ENCODE results near the gene SSBP2.

SSBP2 gene

DNA sequence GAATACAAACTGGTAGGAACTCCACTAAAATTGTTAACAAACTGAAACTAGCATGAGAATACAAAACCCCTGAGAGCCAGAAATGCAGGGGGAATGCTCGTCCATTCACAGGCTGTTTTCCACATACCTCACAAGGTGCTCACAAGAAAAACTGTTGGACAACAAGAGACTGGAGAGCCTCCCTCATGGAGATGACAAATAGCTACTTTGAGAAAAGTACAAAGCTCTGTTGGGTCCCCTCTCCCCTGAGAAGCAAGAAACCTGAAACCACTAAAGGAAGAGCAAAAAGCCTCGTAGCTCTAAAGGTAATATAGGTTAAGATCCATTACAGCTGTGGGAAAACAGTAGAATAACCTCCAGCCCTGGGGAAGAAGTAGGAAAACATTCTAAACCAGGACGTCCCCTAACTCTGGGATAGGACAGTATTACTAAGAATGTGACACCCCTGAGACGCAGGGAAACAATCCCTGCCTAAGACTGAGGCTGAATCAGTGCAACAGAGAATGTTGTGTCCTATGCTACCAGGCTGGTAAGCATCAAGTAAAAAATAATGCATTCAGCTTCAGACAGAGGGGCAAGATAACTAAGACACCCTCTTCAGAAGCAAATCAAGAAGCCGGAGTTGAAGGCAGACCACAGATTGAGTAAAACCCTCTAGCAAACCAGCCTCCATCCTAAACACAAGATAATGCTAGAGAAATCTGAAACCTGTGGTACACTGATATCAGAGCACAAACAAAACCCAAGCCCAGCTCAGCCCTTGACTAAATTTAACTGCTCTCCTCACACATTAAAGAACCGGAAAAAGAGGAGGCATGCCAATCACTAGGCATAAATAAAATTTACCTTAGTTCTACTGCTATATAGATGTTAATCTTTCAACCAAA is 160.2 kb downstream of the SSBP2 start:
- DNase-seq (ENCODE audit: low read depth), result no peak

GRCh38 chr5:81579262-81579924 is 171.5 kb downstream of the SSBP2 start:
- no peak for DNase-seq (ENCODE audit: low read depth)

DNA sequence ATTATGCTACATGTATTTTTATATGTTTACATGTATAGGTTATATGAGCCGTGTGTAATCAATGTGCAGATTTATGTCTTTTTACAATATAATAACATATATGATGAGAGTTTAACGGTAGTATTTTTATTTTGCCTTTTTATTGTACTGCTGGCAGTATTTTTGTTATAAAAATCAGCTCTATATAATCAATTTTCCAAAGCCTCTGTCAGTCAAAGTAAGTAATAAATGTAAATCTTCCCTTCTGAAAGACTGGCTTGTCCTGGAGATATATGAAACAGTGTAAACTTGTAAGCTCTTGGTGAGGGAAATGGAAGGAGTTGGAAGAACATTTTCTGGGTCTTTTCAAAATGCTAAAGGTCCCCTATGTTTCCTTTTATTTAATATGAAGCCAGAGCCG is 173.8 kb downstream of the SSBP2 start:
- no peak for DNase-seq (ENCODE audit: low read depth)

- DNase-seq (ENCODE audit: low read depth), result no peak
Observed at GRCh38 chr5:81575924-81576323, 175.0 kb downstream of the SSBP2 start.

DNA sequence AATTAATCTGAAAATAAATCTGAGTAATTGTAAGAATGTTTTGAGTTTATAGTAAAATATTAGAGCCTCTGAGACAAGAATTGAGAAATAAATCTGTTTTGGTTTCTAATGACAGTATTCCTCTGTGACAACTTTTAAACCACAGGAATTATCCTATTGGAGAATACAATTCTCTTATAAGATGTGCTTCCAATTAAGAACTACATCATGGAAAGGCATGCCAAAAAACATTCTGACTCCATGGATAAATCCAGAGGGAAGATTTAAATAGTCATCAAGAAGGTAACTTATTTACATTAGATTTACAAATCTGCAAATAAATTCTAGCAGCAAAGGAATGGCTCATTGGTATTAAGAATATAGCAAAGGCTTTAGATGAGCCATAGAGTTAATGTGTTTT is 178.7 kb downstream of the SSBP2 start:
- no peak for DNase-seq (ENCODE audit: low read depth)

GRCh38 chr5:81558188-81558587 is 192.7 kb downstream of the SSBP2 start:
- no peak for DNase-seq (ENCODE audit: low read depth)

- no peak for DNase-seq (ENCODE audit: low read depth)
Observed at GRCh38 chr5:81556809-81557208, 194.1 kb downstream of the SSBP2 start.

GRCh38 chr5:81555865-81556264 is 195.0 kb downstream of the SSBP2 start:
- no peak for DNase-seq (ENCODE audit: low read depth)

- DNase-seq (ENCODE audit: low read depth), result no peak
Observed at GRCh38 chr5:81554647-81555046, 196.2 kb downstream of the SSBP2 start.

DNA sequence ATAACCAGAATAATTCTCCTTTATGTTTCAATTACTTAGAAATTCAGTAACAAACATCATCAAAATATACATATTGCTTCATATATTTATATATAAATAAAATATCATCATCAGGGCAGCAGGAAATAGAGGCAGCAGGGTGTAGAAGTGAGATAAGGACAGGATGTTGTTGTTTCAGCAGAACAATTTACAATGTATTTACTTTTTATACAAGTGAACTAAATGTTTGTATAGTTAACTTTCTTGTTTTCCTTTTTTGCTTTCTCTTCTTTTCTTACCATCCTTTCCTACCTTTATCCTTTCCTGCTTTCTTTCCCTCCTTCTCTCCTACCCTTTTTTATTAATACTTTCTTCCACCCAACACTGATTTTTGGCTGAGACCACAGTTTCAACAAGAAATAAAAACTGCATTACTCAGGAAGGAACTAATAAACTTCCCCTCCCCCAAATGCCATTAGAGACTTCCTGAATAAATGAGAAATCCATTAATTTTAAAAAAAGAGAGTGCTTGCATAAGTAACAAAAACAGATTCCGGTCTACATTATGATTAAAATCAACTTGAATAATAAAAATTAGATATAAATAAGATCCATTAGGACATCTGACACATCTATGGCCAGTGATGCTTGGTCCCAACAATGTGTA is 197.2 kb downstream of the SSBP2 start:
- DNase-seq (ENCODE audit: low read depth), result no peak

GRCh38 chr5:81552852-81553566 is 197.9 kb downstream of the SSBP2 start:
- DNase-seq (ENCODE audit: low read depth), result no peak

DNA sequence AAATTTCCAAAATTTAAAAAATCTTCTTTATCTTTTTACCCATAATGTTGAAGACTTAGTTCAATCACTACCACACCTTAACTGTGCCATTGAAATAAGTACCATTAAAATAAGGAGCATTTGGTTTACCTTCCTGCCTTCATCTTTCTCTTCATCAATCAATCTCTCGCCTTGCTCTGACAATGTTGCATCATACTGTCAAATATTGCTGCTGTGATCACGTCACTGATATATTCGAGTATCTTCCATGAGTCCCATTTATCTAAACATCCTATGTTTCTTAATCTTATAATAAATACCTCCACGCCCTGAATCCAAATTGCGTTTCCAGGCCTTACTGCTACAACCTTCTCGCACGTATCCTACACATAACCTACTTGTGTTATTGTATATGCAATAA is 201.8 kb downstream of the SSBP2 start:
- no peak for DNase-seq (ENCODE audit: low read depth)

GRCh38 chr5:81547001-81547400 is 203.9 kb downstream of the SSBP2 start:
- DNase-seq (ENCODE audit: low read depth), result no peak

DNA sequence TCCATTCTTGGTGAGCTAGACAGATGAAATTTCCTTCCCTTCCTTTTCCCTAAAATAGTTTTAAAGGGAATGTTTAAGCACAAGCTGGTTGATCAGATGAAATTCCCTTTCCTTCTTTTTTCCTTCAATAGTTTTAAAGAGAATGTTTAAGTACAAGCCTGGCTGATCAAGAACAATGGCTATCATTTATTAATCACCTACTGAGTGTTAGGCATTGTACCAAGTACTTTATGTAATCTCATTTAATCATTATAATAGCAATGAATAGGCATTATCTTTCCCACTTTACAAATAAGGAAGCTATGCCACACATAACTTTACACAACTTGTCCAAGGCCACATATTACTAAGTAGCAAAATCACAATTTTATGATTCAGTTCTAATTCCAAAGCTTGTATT is 205.0 kb downstream of the SSBP2 start:
- no peak for DNase-seq (ENCODE audit: low read depth)

GRCh38 chr5:81544351-81545018 is 206.4 kb downstream of the SSBP2 start:
- DNase-seq (ENCODE audit: low read depth), result no peak

GRCh38 chr5:81542242-81542641 is 208.7 kb downstream of the SSBP2 start:
- no peak for DNase-seq (ENCODE audit: low read depth)

DNA sequence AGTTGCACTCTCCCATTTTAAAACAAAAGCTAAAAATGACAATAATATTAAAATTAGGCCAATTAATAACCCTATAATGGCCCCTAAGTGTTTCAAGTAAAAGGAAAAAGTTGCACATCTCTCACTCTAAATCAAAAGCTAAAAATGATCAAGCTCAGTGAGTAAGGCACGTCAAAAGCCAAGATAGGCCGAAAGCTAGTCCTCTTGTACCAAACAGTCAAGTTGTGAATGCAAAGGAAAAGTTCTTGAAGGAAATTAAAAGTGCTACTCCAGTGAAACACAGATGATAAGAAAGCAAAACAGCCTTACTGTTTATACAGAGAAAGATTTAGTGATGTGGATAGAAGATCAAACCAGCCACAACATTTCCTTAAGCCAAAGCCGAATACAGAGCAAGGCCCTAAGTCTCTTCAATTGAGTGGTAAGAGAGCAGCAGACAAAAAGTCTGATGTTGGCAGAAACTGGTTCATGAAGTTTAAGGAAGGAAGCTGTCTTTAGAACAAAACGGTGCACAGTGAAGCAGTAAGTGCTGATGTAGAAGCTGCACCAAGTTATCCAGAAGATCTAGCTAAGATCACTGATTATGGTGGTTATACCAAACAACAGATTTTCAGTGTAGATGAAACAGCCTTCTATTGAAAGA is 212.9 kb downstream of the SSBP2 start:
- DNase-seq (ENCODE audit: low read depth), result no peak

- DNase-seq (ENCODE audit: low read depth), result no peak
Observed at GRCh38 chr5:81534441-81534840, 216.5 kb downstream of the SSBP2 start.

DNA sequence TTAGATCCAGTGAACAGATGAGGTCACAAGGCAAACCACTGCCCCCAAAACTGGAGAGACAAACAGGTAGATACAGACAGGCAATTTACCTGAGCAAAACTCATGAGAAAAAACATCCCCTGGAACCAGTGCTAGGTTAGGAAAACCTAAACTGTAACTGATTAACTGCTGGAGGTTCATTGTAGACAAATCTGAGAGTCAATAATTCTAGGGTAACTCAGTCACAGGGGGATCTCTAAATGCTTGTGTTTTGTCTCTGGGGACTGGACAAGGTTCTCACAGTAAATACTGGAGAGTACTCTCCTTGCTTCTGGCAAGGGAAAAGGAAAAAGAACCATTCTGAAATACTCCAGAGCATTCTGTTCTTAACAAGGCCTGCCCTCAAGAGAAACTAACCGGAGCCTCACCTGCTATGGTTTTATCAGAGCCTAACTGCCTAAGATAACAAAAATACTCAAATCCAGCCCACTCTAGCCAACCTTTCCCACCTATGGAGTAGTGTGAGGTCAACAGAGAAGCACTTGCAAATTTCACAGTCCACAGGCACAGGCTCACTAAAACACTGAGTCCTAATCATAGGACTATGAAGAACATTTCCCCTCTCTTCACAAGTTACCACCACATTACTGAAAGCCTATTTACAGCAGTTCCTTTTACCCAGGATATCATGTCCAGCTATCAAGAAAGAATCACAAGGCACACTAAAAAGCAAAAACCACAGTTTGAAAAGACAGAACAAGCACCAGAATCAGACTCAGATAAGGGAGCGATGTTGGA is 217.1 kb downstream of the SSBP2 start:
- no peak for DNase-seq (ENCODE audit: low read depth)

GRCh38 chr5:81530919-81531318 is 220.0 kb downstream of the SSBP2 start:
- no peak for DNase-seq (ENCODE audit: low read depth)

DNA sequence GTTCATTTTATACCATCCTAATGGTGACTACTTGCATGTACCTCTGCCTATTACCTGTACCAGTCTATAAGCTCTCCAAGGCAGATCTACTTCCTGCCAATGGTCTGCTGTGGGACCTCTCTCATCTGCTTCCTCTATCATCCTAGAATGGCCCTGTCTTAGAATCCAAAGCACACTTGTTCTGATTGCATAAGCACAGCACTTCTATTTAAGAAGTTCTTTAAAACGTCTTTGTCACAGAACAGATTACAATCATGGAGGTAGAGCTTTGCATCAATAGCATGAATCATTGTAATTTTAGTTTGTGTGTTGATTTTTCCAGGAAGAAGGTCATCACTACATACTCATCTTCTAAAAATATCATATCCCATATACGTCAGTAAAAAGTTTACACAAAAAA is 225.2 kb downstream of the SSBP2 start:
- no peak for DNase-seq (ENCODE audit: low read depth)
